ENCODE data around the gene PGBD1.

GRCh38 chr6:28345201-28345600 is 63.8 kb downstream of the PGBD1 start:
- TF ChIP-seq CTCF (conservative IDR thresholded peaks at IDR 0.05; ENCODE audit: low read depth in 2 of 2) = no peak
- TF ChIP-seq EZH2 (IDR thresholded peaks at IDR 0.05; ENCODE audit: low read depth, unreplicated experiment) = no peak
- TF ChIP-seq POLR2AphosphoS5 (IDR thresholded peaks at IDR 0.05; ENCODE audit: low read depth) = no peak
- TF ChIP-seq EZH2phosphoT487 (IDR thresholded peaks at IDR 0.05; ENCODE audit: unreplicated experiment) = no peak
- TF ChIP-seq REST (IDR thresholded peaks at IDR 0.05; ENCODE audit: unreplicated experiment) = no peak

Data from GM23338 (cell line).